Measurements from ENCODE around the gene LRRC74A. TPM values are rescaled to one million over a fixed set of nuclear protein-coding genes. Genes with fewer than 3 reads are reported as not detected.

The LRRC74A gene
- total and polyA plus RNA-seq, 9 of the 15 experiments (the other 6 are each of a cell fraction or from before 2014, with no cell fraction given): not detected

GRCh38 chr14:76917745-76918255, 91.6 kb downstream of the LRRC74A start:
- H3K79me2 ChIP-seq (ENCODE audit: control insufficient read depth, insufficient read depth, low read length): no peaks in the 10 kb centered on the region
- in situ Hi-C loops (cut with MboI): no loop called here
- no peaks in the 10 kb centered on the region for H3K36me3 ChIP-seq (ENCODE audit: control insufficient read depth, insufficient read depth, low read length)
- no peak for DNase-seq (ENCODE audit: extremely low read depth in 1 of 4, low spot score in 3 of 4)
- CTCF ChIA-PET (ENCODE audit: low intra/inter-chr PET ratio): no interaction called here
- 74% methylated on average over 7 of the region's 7 CpGs for WGBS (ENCODE audit: insufficient coverage, low coverage, missing lambda C conversion rate)
- TF ChIP-seq ZC3H8 (IDR thresholded peaks at IDR 0.05) (no peak), CCAR2 (IDR thresholded peaks at IDR 0.05; ENCODE audit: low read depth, low read length) (no peak), FOXA3 (CRISPR knock-in tag; conservative IDR thresholded peaks at IDR 0.05 in 1 of 2, IDR thresholded peaks at IDR 0.05 in 1 of 2) (no peak), PCBP1 (IDR thresholded peaks at IDR 0.05; ENCODE audit: low read depth, low read length, poor library complexity, severe bottlenecking) (no peak), PRMT5 (CRISPR knock-in tag; IDR thresholded peaks at IDR 0.05) (no peak), THRB (CRISPR knock-in tag; conservative IDR thresholded peaks at IDR 0.05) (no peak), DNMT1 (IDR thresholded peaks at IDR 0.05) (no peak), TBP (optimal IDR thresholded peaks at IDR 0.05; ENCODE audit: low read depth, low read length) (no peak), CREB5 (CRISPR knock-in tag; IDR thresholded peaks at IDR 0.05) (no peak), PYGO2 (tag; IDR thresholded peaks at IDR 0.05) (no peak), NFYB (IDR thresholded peaks at IDR 0.05; ENCODE audit: extremely low read depth, insufficient read length) (no peak), ZNF586 (CRISPR knock-in tag; conservative IDR thresholded peaks at IDR 0.05) (no peak), ZNF232 (CRISPR knock-in tag; IDR thresholded peaks at IDR 0.05) (no peak), BRD9 (IDR thresholded peaks at IDR 0.05; ENCODE audit: low read depth, partially characterized antibody) (no peak), TRIM28 (IDR thresholded peaks at IDR 0.05) (no peak), MLLT1 (IDR thresholded peaks at IDR 0.05) (no peak), FOSL1 (tag; conservative IDR thresholded peaks at IDR 0.05) (no peak), SAFB2 (IDR thresholded peaks at IDR 0.05; ENCODE audit: borderline replicate concordance, low read depth, low read length, severe bottlenecking) (no peak), SIRT6 (IDR thresholded peaks at IDR 0.05; ENCODE audit: low read depth, low read length) (no peak)
- peak overlapping the region; percentile 90; the same call in 1 of the 2 replicates for H2AFZ ChIP-seq (ENCODE audit: low read depth, low read length)
- BruUV-seq (replicated peaks): no TSS peak
- ATAC-seq: no peak
- H3K9me3 ChIP-seq (replicated peaks; ENCODE audit: control insufficient read depth, insufficient read depth, low read depth, low read length): no peaks in the 10 kb centered on the region
- H3K4me3 ChIP-seq: no peak overlapping the region
- H3K27me3 ChIP-seq (ENCODE audit: control insufficient read depth in 2 of 2, insufficient read depth in 2 of 2, low read length in 2 of 2): no peaks in the 10 kb centered on the region
- POLR2A ChIA-PET: interaction anchor here (0.6 kb wide), 1 partner anchor 27 kb away, joined by 3 read pairs; no protein-coding TSS in a partner anchor
- H3K4me1 ChIP-seq (replicated peaks in 1 of 2; ENCODE audit: control insufficient read depth in 2 of 2, insufficient read depth in 2 of 2, low read length in 2 of 2): peaks cover 28 to 45% of the 10 kb centered on the region in 2 experiments
- H3K27ac ChIP-seq (ENCODE audit: extremely low read depth, low read depth, low read length): no peak overlapping the region
- intact Hi-C loops (cut with micrococcal nuclease): loop anchor here (5.0 to 10.0 kb wide), 2 partner anchors 40 to 107 kb away; partner anchors contain the start of gene IRF2BPL
- peak overlapping the region in 1 of 2 experiments; percentile 61; a peak in 2 of 4 replicates for H3K9ac ChIP-seq (ENCODE audit: insufficient read depth in 1 of 2, low read depth in 2 of 2, low read length in 2 of 2)
- H3K4me2 ChIP-seq (ENCODE audit: insufficient read depth, low read length): no peak overlapping the region
- no peak for FAIRE-seq
- H4K20me1 ChIP-seq (replicated peaks; ENCODE audit: control insufficient read depth, insufficient read depth, low read length): no peaks in the 10 kb centered on the region
- H3K9me1 ChIP-seq (ENCODE audit: control insufficient read depth, insufficient read depth, low read length): peaks cover 5% of the 10 kb centered on the region

Measured in K562 (cell line).